ENCODE data around the gene ENTR1. TPM values are rescaled to one million over a fixed set of nuclear protein-coding genes. Genes with fewer than 3 reads are reported as not detected.

Gene ENTR1
- polyA plus RNA-seq, 1 donor from 2014 or later = 63.7 TPM

DNA sequence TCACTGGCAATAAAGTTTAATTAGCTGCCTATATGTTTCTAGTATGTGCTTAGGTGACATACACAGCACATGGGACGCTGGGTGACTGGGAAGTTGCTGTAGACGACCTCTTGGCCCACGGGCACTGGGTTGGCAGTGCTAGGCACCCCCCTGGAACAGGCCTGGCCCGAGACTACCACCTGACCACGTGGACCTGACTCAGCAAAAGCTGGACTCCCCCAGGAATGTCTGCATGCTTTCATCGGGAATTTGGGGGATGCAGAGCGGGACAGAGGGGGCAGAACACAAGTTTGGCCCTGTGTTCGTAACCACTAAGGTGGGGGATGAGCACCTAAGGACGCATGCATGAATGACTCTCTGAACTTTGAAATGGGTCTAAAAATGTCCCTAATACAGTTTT is 45.8 kb upstream of the ENTR1 start:
- Histone ChIP-seq H3K4me2 (ENCODE audit: low read length) (no peak overlapping the region), H4K20me1 (ENCODE audit: insufficient read depth) (no peaks in the 10 kb centered on the region), H3K27ac (ENCODE audit: low read length) (no peak overlapping the region), H3K36me3 (ENCODE audit: insufficient read depth, low read length) (no peaks in the 10 kb centered on the region), H3F3A (ENCODE audit: insufficient read depth, low read length, poor library complexity, severe bottlenecking) (no peaks in the 10 kb centered on the region), H3K27me3 (ENCODE audit: insufficient read depth, low read depth, low read length) (no peaks in the 10 kb centered on the region), H3K9ac (ENCODE audit: low read length) (no peak overlapping the region), H3K9me2 (ENCODE audit: insufficient read depth, low read length) (no peaks in the 10 kb centered on the region), H2AFZ (ENCODE audit: low read depth, low read length) (no peak overlapping the region), H3K79me2 (replicated peaks; ENCODE audit: insufficient read depth, low read length) (no peaks in the 10 kb centered on the region), H3K4me3 (ENCODE audit: low read length) (no peak overlapping the region), H3K9me3 (ENCODE audit: low read length) (no peaks in the 10 kb centered on the region)
- TF ChIP-seq CTCF (IDR thresholded peaks at IDR 0.05; ENCODE audit: poor library complexity, severe bottlenecking) = no peak
- TF ChIP-seq TAF1 (IDR thresholded peaks at IDR 0.05; ENCODE audit: low read depth) = no peak
- no peak for TF ChIP-seq EZH2 (IDR thresholded peaks at IDR 0.05; ENCODE audit: borderline replicate concordance, insufficient read depth, low read length, poor library complexity, severe bottlenecking)
- no peak for TF ChIP-seq RAD21 (conservative IDR thresholded peaks at IDR 0.05)
- TF ChIP-seq MXI1 (conservative IDR thresholded peaks at IDR 0.05; ENCODE audit: poor library complexity, severe bottlenecking) = no peak
- no peak for TF ChIP-seq REST (IDR thresholded peaks at IDR 0.05; ENCODE audit: borderline replicate concordance)
- no peak for TF ChIP-seq SMC3 (conservative IDR thresholded peaks at IDR 0.05; ENCODE audit: poor library complexity)
- TF ChIP-seq POLR2AphosphoS5 (IDR thresholded peaks at IDR 0.05) = no peak
- no peak for TF ChIP-seq EP300 (conservative IDR thresholded peaks at IDR 0.05; ENCODE audit: poor library complexity, severe bottlenecking)

DNA sequence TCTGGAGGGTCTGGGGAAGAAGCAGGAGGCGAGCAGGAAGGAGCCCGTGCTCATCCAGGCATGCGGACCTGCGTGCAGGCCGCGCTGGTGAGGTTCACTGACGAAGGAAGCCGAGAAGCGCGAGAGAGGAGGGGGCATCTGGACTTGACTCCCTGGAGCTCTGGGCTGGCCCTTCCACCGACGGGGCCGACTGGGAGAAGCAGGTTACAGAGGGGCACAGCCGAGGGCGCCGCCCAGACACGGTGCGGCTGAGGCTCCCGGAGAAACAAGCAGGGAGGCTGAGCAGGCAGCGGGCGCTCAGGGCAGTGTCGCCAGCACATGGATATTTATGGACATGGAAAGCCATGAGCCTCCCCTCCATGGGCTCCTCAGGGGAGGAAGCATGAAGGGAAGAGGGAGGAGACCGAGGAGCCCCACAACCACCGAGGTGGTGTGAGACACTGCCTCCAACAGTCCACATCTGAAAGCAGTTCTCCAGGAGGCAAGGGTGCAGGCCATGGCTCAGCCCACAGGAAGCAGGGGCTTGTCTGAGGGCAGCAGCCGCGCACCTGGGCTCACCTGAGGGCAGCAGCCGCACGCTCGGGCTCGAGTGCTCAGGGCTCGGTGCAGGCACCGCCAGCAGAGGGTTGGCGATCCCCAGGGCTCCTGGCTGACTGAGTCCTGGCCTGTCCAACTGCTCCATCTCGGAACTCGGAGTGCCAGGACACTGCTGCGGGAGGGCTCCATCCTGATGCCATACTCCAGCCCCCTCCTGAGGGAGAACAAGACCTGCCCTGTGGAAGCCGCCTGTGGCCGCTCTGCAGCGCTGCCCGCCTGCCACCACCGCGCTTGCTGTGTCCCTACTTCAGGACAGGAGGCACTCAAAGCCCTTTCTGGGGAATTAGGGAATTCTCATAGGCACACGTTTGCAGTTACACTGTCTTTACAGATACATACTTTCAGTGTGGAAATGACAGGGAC is 44.9 kb upstream of the ENTR1 start:
- H3K9me2 ChIP-seq (ENCODE audit: insufficient read depth, low read length) = no peaks in the 10 kb centered on the region
- H3K9me3 ChIP-seq (ENCODE audit: low read length) = no peaks in the 10 kb centered on the region
- no peak overlapping the region for H3K4me3 ChIP-seq (ENCODE audit: low read length)
- H3K79me2 ChIP-seq (replicated peaks; ENCODE audit: insufficient read depth, low read length) = no peaks in the 10 kb centered on the region
- no peak overlapping the region for H3K4me2 ChIP-seq (ENCODE audit: low read length)
- no peaks in the 10 kb centered on the region for H3K27me3 ChIP-seq (ENCODE audit: insufficient read depth, low read depth, low read length)
- H3K36me3 ChIP-seq (ENCODE audit: insufficient read depth, low read length) = no peaks in the 10 kb centered on the region
- no peaks in the 10 kb centered on the region for H3F3A ChIP-seq (ENCODE audit: insufficient read depth, low read length, poor library complexity, severe bottlenecking)
- H3K27ac ChIP-seq (ENCODE audit: low read length) = no peak overlapping the region
- H3K9ac ChIP-seq (ENCODE audit: low read length) = no peak overlapping the region
- no peak overlapping the region for H2AFZ ChIP-seq (ENCODE audit: low read depth, low read length)
- H4K20me1 ChIP-seq (ENCODE audit: insufficient read depth) = no peaks in the 10 kb centered on the region
- TF ChIP-seq CTCF (IDR thresholded peaks at IDR 0.05; ENCODE audit: poor library complexity, severe bottlenecking) = no peak
- TF ChIP-seq REST (IDR thresholded peaks at IDR 0.05; ENCODE audit: borderline replicate concordance) = no peak
- no peak for TF ChIP-seq MXI1 (conservative IDR thresholded peaks at IDR 0.05; ENCODE audit: poor library complexity, severe bottlenecking)
- TF ChIP-seq EZH2 (IDR thresholded peaks at IDR 0.05; ENCODE audit: borderline replicate concordance, insufficient read depth, low read length, poor library complexity, severe bottlenecking) = no peak
- no peak for TF ChIP-seq SMC3 (conservative IDR thresholded peaks at IDR 0.05; ENCODE audit: poor library complexity)
- TF ChIP-seq POLR2AphosphoS5 (IDR thresholded peaks at IDR 0.05) = no peak
- no peak for TF ChIP-seq EP300 (conservative IDR thresholded peaks at IDR 0.05; ENCODE audit: poor library complexity, severe bottlenecking)
- no peak for TF ChIP-seq RAD21 (conservative IDR thresholded peaks at IDR 0.05)
- TF ChIP-seq TAF1 (IDR thresholded peaks at IDR 0.05; ENCODE audit: low read depth) = no peak

Data from neural cell (in vitro differentiated cells).